ENCODE measurements around the gene ANO3. TPM values are rescaled to one million over a fixed set of nuclear protein-coding genes. Genes with fewer than 3 reads are reported as not detected.
"Not testable (repeated sequence)": the region's sequence is repeated elsewhere in the genome, so short reads cannot be mapped to it uniquely, and the experiment has no call there.

The ANO3 gene
- total RNA-seq, 4 donors from 2014 or later, result 0.18 to 0.47 TPM; not detected in 2

GRCh38 chr11:26297189-26297975 is 34.5 kb upstream of the ANO3 start:
- Histone ChIP-seq H3K27me3 (no peaks in the 10 kb centered on the region), H3K4me3 (no peak overlapping the region), H3K27ac (no peak overlapping the region), H3K36me3 (no peaks in the 10 kb centered on the region), H3K4me1 (no peaks in the 10 kb centered on the region), H3K9me3 (no peaks in the 10 kb centered on the region)
- DNase-seq, result no peak
- peak in 4 of 6 experiments; percentile 43 to 75 (median 61) for TF ChIP-seq CTCF (IDR thresholded peaks at IDR 0.05)
- TF ChIP-seq POLR2A (IDR thresholded peaks at IDR 0.05), result no peak

GRCh38 chr11:26316372-26316771 is 15.6 kb upstream of the ANO3 start:
- not testable (repeated sequence) for H3K27me3 ChIP-seq, H3K27ac ChIP-seq, DNase-seq, H3K4me1 ChIP-seq, H3K4me3 ChIP-seq, H3K9me3 ChIP-seq, H3K36me3 ChIP-seq

GRCh38 chr11:26319906-26320305 is 12.0 kb upstream of the ANO3 start:
- no peak overlapping the region for H3K4me3 ChIP-seq
- no peak for DNase-seq
- H3K27me3 ChIP-seq, result no peaks in the 10 kb centered on the region
- no peak for TF ChIP-seq POLR2A (IDR thresholded peaks at IDR 0.05)
- TF ChIP-seq CTCF (IDR thresholded peaks at IDR 0.05), result no peak
- H3K4me1 ChIP-seq, result no peaks in the 10 kb centered on the region
- H3K9me3 ChIP-seq, result no peaks in the 10 kb centered on the region
- no peaks in the 10 kb centered on the region for H3K36me3 ChIP-seq
- no peak overlapping the region for H3K27ac ChIP-seq

GRCh38 chr11:26321516-26321915 is 10.4 kb upstream of the ANO3 start:
- no peak overlapping the region for H3K4me3 ChIP-seq
- TF ChIP-seq CTCF (IDR thresholded peaks at IDR 0.05) (no peak), POLR2A (IDR thresholded peaks at IDR 0.05) (no peak)
- no peaks in the 10 kb centered on the region for H3K4me1 ChIP-seq
- no peak for DNase-seq
- H3K27ac ChIP-seq, result no peak overlapping the region
- no peaks in the 10 kb centered on the region for H3K27me3 ChIP-seq
- no peaks in the 10 kb centered on the region for H3K36me3 ChIP-seq
- no peaks in the 10 kb centered on the region for H3K9me3 ChIP-seq

- DNase-seq, result no peak
- Histone ChIP-seq H3K4me3 (no peak overlapping the region), H3K27ac (no peak overlapping the region), H3K36me3 (no peaks in the 10 kb centered on the region), H3K9me3 (no peaks in the 10 kb centered on the region), H3K4me1 (no peaks in the 10 kb centered on the region), H3K27me3 (no peaks in the 10 kb centered on the region)
- TF ChIP-seq POLR2A (IDR thresholded peaks at IDR 0.05) (no peak), CTCF (IDR thresholded peaks at IDR 0.05) (no peak)
These were observed 9.4 kb upstream of the ANO3 start for GRCh38 chr11:26322335-26323067.

GRCh38 chr11:26323837-26324236 is 8.1 kb upstream of the ANO3 start:
- no peak for TF ChIP-seq CTCF (IDR thresholded peaks at IDR 0.05)
- TF ChIP-seq POLR2A (IDR thresholded peaks at IDR 0.05), result no peak
- no peak overlapping the region for H3K4me3 ChIP-seq
- no peak for DNase-seq
- no peaks in the 10 kb centered on the region for H3K27me3 ChIP-seq
- H3K9me3 ChIP-seq, result no peaks in the 10 kb centered on the region
- no peaks in the 10 kb centered on the region for H3K4me1 ChIP-seq
- no peak overlapping the region for H3K27ac ChIP-seq
- no peaks in the 10 kb centered on the region for H3K36me3 ChIP-seq
